K562 (cell line): ENCODE results near the gene RCC1. TPM values are rescaled to one million over a fixed set of nuclear protein-coding genes. Genes with fewer than 3 reads are reported as not detected.

ENCODE experiments used
- BRCA1 ChIP-seq, 2 experiments: fragments of 450-650 bp in 1 of 2; sonication (generic) in 1 of 2; formaldehyde crosslinking in 1 of 2; IDR thresholded peaks; 2 replicates each; pipeline versions ENCODE4 v1.5.0 to v1.6.1; 2017 to 2020; ENCODE audit warnings: mild to moderate bottlenecking in 1 of 2, missing genetic modification reagents in 1 of 2
- GABPB1 ChIP-seq: sonication (generic); formaldehyde crosslinking; IDR thresholded peaks from 2 replicates; pipeline ENCODE4 v1.8.0; 2022; ENCODE audit warnings: mild to moderate bottlenecking, missing genetic modification reagents
- HDAC3 ChIP-seq: fragments of 450-650 bp; IDR thresholded peaks from 2 replicates; pipeline ENCODE4 v1.6.1; 2018; ENCODE audit warnings: borderline replicate concordance, mild to moderate bottlenecking, moderate library complexity; ENCODE audit not compliant: partially characterized antibody
- HLTF ChIP-seq: fragments of 450-650 bp; IDR thresholded peaks from 2 replicates; pipeline ENCODE4 v1.6.1; 2016
- HMG20A ChIP-seq: fragments of 450-650 bp; formaldehyde crosslinking; conservative IDR thresholded peaks from 2 replicates; pipeline ENCODE4 v1.4.0; 2020; ENCODE audit warnings: mild to moderate bottlenecking, mixed read lengths
- HNRNPL ChIP-seq: fragments of 200-400 bp; formaldehyde crosslinking; IDR thresholded peaks from 2 replicates; pipeline ENCODE4 v1.6.1; 2017; ENCODE audit warnings: low read depth, mild to moderate bottlenecking, low read length
- NCOA6 ChIP-seq: fragments of 450-650 bp; IDR thresholded peaks from 2 replicates; pipeline ENCODE4 v1.6.1; 2017; ENCODE audit warnings: mild to moderate bottlenecking
- POLR3G ChIP-seq: IDR thresholded peaks from 2 replicates; pipeline ENCODE4 v1.6.1; 2011; ENCODE audit not compliant: insufficient read length, insufficient replicate concordance; ENCODE audit errors: extremely low read depth
- PRPF4 ChIP-seq: fragments of 200-400 bp; formaldehyde crosslinking; IDR thresholded peaks from one replicate; pipeline ENCODE4 v1.6.1; 2017; ENCODE audit warnings: low read length, low read depth, mild to moderate bottlenecking; ENCODE audit not compliant: insufficient read depth, poor library complexity, severe bottlenecking
- RBM14 ChIP-seq: fragments of 200-400 bp; formaldehyde crosslinking; IDR thresholded peaks from 2 replicates; pipeline ENCODE4 v1.6.1; 2018; ENCODE audit warnings: low read depth, mild to moderate bottlenecking, low read length, moderate library complexity, borderline replicate concordance; ENCODE audit not compliant: insufficient read depth
- RBM22 ChIP-seq: fragments of 200-400 bp; formaldehyde crosslinking; IDR thresholded peaks from 2 replicates; pipeline ENCODE4 v1.6.1; 2018; ENCODE audit warnings: low read length, low read depth; ENCODE audit not compliant: poor library complexity, severe bottlenecking
- SREBF2 ChIP-seq: sonication (generic); formaldehyde crosslinking; IDR thresholded peaks from 2 replicates; pipeline ENCODE4 v1.4.0; 2020; ENCODE audit warnings: mild to moderate bottlenecking, missing genetic modification reagents
- TAF1 ChIP-seq: IDR thresholded peaks from 2 replicates; pipeline ENCODE4 v1.6.1; 2011; ENCODE audit warnings: mild to moderate bottlenecking, low read length, moderate library complexity; ENCODE audit not compliant: insufficient read depth, control insufficient read depth, severe bottlenecking; ENCODE audit errors: extremely low read depth
- ZBTB1 ChIP-seq: sonication (generic); formaldehyde crosslinking; IDR thresholded peaks from 2 replicates; pipeline ENCODE4 v1.8.1; 2023; ENCODE audit warnings: missing genetic modification reagents, low read depth, mild to moderate bottlenecking, borderline replicate concordance
- ZNF197 ChIP-seq: fragments of 200-800 bp; sonication (Bioruptor generic); IDR thresholded peaks from 2 replicates; pipeline ENCODE4 v1.6.1; 2016; ENCODE audit warnings: low read depth, missing genetic modification characterization, missing compliant biosample characterization
- ZNF253 ChIP-seq: fragments of 250-450 bp; sonication (Bioruptor Pico); conservative IDR thresholded peaks from 2 replicates; pipeline ENCODE4 v1.6.1; 2021; ENCODE audit warnings: mild to moderate bottlenecking
- ZNF445 ChIP-seq: fragments of 250-450 bp; sonication (Bioruptor Pico); IDR thresholded peaks from 2 replicates; pipeline ENCODE4 v1.4.0; 2020; ENCODE audit warnings: low read depth, mild to moderate bottlenecking, moderate library complexity
- polyA plus RNA-seq, 8 experiments: library from polyadenylated mRNA; depleted of rRNA in 4 of 8; stranded (reverse) in 5 of 8; unstranded in 3 of 8; fragments of >200 nt; fragmentation: Nextera tagmentation in 2 of 8; fragmentation: Illumina TruSeq in 1 of 8; extraction: Ambion mirVana in 2 of 8; extraction: Trizol in 1 of 8; gene quantifications; 2 replicates each; pipeline versions ENCODE4 v1.2.1 to v1.2.3, GENCODE V29; 2011 to 2014; ENCODE audit warnings: inconsistent platforms in 1 of 8, missing spikeins in 1 of 8
- total RNA-seq, 7 experiments: library from RNA; depleted of rRNA in 6 of 7; stranded (reverse); fragments of >200 nt in 6 of 7; fragmentation: Illumina TruSeq in 2 of 7; extraction: Trizol in 2 of 7; gene quantifications; 2 replicates each; pipeline versions ENCODE4 v1.2.1 to v1.2.3, GENCODE V29; 2011 to 2021; ENCODE audit warnings: low replicate concordance in 1 of 7
- TF ChIP-seq, protein P1 (sequence below): sonication (generic); formaldehyde crosslinking; IDR thresholded peaks from 2 replicates; pipeline ENCODE4 v1.8.0; 2022; ENCODE audit warnings: mild to moderate bottlenecking, missing genetic modification reagents
- TF ChIP-seq, protein P2 (sequence below): fragments of 150-350 bp; IDR thresholded peaks from 2 replicates; pipeline ENCODE4 v1.6.1; 2014; ENCODE audit warnings: low read depth, mild to moderate bottlenecking, low read length, borderline replicate concordance
- TF ChIP-seq, protein P3 (sequence below): sonication (generic); formaldehyde crosslinking; IDR thresholded peaks from 2 replicates; pipeline ENCODE4 v1.8.0; 2022; ENCODE audit warnings: mild to moderate bottlenecking, low read depth, missing genetic modification reagents

Gene RCC1
- total and polyA plus RNA-seq, 9 of the 15 experiments (the other 6 are each of a cell fraction or from before 2014, with no cell fraction given): 16.4 to 202 (median 107) TPM

DNA sequence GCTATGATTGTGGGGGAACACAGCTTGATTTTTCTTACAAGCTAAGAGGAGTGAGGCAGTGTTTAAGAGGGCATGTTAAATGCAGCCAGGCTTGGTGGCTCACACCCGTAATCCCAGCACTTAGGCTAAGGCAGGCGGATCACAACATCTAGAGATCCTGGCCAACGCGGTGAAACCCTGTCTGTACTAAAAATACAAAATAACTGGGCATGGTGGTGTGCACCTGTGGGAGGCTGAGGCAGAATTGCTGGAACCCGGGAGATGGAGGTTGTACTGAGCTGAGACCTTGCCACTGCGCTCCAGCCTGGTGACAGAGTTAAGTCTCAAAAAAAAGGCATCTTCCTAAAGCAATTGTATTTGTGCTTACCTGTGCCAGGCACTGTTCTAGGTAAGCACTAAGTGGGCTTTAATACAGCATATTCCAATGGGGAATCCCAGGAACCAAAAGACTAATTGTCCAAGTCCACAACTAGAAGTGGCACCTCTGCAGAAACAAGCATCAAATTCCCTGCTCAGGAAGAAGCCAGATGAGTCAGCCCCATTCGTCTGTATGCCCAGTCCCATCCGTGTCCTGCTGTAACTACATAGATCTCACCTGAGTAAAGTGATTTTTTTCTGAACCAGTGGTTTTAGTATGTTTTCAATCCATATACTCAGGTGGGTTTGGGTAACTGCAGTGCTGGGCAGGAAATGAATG, 4.6 kb downstream of the RCC1 start (continued):
- TF ChIP-seq RBM14: no peak
- TF ChIP-seq, protein P1, sequence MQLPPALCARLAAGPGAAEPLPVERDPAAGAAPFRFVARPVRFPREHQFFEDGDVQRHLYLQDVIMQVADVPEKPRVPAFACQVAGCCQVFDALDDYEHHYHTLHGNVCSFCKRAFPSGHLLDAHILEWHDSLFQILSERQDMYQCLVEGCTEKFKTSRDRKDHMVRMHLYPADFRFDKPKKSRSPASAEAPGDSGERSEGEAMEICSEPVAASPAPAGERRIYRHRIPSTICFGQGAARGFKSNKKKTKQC (CRISPR knock-in tag): no peak; the same call in 1 of the 2 replicates
- TF ChIP-seq NCOA6: peak; percentile 8
- no peak for TF ChIP-seq HMG20A (CRISPR knock-in tag)
- TF ChIP-seq BRCA1 (IDR thresholded peaks at IDR 0.05): no peak
- 0 out of 2 replicates have a peak, but pooled peaks have one; percentile 2 for TF ChIP-seq BRCA1 (CRISPR knock-in tag; IDR thresholded peaks at IDR 0.05)
- no peak for TF ChIP-seq GABPB1 (CRISPR knock-in tag)
- TF ChIP-seq SREBF2 (CRISPR knock-in tag): 0 out of 2 replicates have a peak, but pooled peaks have one; percentile 90
- TF ChIP-seq ZNF445 (CRISPR knock-in tag): peak; percentile 95
- TF ChIP-seq, protein P2, sequence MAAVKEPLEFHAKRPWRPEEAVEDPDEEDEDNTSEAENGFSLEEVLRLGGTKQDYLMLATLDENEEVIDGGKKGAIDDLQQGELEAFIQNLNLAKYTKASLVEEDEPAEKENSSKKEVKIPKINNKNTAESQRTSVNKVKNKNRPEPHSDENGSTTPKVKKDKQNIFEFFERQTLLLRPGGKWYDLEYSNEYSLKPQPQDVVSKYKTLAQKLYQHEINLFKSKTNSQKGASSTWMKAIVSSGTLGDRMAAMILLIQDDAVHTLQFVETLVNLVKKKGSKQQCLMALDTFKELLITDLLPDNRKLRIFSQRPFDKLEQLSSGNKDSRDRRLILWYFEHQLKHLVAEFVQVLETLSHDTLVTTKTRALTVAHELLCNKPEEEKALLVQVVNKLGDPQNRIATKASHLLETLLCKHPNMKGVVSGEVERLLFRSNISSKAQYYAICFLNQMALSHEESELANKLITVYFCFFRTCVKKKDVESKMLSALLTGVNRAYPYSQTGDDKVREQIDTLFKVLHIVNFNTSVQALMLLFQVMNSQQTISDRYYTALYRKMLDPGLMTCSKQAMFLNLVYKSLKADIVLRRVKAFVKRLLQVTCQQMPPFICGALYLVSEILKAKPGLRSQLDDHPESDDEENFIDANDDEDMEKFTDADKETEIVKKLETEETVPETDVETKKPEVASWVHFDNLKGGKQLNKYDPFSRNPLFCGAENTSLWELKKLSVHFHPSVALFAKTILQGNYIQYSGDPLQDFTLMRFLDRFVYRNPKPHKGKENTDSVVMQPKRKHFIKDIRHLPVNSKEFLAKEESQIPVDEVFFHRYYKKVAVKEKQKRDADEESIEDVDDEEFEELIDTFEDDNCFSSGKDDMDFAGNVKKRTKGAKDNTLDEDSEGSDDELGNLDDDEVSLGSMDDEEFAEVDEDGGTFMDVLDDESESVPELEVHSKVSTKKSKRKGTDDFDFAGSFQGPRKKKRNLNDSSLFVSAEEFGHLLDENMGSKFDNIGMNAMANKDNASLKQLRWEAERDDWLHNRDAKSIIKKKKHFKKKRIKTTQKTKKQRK: 0 out of 2 replicates have a peak, but pooled peaks have one; percentile 42
- no peak for TF ChIP-seq HDAC3
- no peak for TF ChIP-seq HLTF
- TF ChIP-seq POLR3G: no peak
- TF ChIP-seq ZBTB1 (CRISPR knock-in tag): no peak
- peak; percentile 83 for TF ChIP-seq RBM22
- no peak for TF ChIP-seq PRPF4
- TF ChIP-seq HNRNPL: peak; percentile 84
- TF ChIP-seq ZNF197 (CRISPR knock-in tag): no peak
- TF ChIP-seq TAF1: peak; percentile 88
- TF ChIP-seq ZNF253 (CRISPR knock-in tag): peak; percentile 92
- TF ChIP-seq, protein P3, sequence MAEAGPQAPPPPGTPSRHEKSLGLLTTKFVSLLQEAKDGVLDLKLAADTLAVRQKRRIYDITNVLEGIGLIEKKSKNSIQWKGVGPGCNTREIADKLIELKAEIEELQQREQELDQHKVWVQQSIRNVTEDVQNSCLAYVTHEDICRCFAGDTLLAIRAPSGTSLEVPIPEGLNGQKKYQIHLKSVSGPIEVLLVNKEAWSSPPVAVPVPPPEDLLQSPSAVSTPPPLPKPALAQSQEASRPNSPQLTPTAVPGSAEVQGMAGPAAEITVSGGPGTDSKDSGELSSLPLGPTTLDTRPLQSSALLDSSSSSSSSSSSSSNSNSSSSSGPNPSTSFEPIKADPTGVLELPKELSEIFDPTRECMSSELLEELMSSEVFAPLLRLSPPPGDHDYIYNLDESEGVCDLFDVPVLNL (CRISPR knock-in tag): peak; percentile 56; the same call in 1 of the 2 replicates
